ENCODE data around the gene GAS6. TPM values are rescaled to one million over a fixed set of nuclear protein-coding genes. Genes with fewer than 3 reads are reported as not detected.

Gene GAS6
- total RNA-seq, 4 donors from 2014 or later = 152 to 284 (median 169) TPM

DNA sequence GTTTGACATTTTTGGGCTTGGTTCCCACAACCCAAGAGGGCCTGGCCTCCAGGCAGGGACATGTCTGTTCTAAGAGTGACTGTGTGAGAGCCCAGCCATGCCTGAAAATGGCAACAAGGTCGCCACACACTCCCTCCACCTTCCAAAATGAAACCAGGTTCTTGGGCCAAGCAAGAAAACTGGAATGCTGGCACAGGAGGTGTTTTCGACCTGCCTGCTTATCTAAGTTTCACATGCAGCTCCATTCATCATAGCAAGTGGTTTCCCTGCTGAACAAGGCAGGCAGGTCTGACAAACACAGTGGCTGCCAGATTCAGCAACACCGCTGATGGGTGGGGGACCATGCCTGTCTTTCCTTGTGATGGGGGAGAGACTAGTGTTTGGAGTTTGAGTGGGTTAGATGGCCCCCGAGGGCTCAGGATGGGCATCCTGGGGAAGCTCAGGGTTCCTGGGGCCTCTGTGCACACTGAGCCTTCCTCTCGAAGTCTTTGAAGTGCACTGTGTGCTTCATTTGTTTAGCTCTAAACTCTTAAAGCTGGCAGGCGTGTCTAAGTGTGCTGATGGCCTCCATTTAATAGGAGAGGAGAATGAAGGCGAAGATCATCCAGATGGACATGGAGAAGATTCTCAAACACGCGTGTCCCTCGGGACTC lies 17.9 kb upstream of the GAS6 start:
- in situ Hi-C loops (cut with MboI; ENCODE audit: low pct_ligation_motif_present in 1 of 4, low pct_unique_long_range_greater_than_20kb in 1 of 4, low sequenced_read_pairs in 3 of 4) = no loop called here

DNA sequence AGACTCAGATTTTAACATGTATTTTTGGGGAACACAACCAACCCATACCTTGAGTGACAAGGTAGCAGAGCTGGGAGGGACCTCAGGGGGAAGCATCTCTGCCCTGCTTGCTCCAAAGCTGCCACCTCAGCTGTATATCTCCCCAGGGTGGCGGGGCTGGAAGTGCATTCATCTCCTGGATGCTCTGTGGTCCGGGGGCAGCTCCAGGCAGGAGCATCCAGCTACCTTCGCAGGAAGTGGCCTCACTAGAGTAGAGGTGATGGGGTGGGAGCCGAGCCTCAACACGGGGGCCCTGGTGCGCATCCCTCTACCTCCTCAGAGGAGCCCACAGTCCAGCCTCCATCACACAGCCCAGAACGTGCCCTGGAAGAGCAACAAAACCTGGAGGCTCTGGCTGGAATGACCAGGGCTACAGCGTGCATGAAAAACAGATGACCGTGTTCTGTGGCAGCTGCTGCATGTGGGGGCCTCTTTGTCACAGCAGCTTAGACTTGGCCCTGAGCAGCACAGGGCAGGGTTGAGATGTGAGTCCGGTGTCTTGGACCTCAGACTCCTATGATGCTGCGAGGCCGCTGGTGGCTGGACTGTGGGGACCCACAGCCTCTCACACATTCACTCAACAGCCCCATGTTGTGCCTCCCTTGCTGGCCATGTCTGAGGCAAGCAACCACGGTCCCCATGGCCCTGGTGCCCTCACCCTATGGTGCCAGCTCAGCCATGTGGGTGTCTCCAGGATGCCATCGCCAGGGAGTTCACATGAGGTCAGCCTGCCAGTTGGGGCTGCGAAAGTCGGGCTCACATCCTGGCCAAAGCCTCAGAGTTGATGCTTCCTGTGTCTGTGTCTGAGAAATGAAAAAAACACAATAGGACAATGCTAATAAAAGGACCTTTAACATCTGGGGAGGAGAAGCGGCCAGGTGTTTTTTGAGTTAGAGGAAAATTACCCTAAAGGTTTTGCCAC lies 17.1 kb upstream of the GAS6 start:
- TF ChIP-seq POLR2AphosphoS5 (IDR thresholded peaks at IDR 0.05) = no peak
- TF ChIP-seq, protein P1, sequence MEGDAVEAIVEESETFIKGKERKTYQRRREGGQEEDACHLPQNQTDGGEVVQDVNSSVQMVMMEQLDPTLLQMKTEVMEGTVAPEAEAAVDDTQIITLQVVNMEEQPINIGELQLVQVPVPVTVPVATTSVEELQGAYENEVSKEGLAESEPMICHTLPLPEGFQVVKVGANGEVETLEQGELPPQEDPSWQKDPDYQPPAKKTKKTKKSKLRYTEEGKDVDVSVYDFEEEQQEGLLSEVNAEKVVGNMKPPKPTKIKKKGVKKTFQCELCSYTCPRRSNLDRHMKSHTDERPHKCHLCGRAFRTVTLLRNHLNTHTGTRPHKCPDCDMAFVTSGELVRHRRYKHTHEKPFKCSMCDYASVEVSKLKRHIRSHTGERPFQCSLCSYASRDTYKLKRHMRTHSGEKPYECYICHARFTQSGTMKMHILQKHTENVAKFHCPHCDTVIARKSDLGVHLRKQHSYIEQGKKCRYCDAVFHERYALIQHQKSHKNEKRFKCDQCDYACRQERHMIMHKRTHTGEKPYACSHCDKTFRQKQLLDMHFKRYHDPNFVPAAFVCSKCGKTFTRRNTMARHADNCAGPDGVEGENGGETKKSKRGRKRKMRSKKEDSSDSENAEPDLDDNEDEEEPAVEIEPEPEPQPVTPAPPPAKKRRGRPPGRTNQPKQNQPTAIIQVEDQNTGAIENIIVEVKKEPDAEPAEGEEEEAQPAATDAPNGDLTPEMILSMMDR (IDR thresholded peaks at IDR 0.05) = no peak
- TF ChIP-seq EP300 (IDR thresholded peaks at IDR 0.05; ENCODE audit: low read depth) = no peak
- TF ChIP-seq POLR2A (IDR thresholded peaks at IDR 0.05) = no peak
- Histone ChIP-seq H3K36me3 (no peaks in the 10 kb centered on the region), H3K9me3 (no peaks in the 10 kb centered on the region), H3K4me1 (peaks cover 0 to 6% (median 1%) of the 10 kb centered on the region in 4 donors), H3K4me3 (no peak overlapping the region), H3K27me3 (peaks cover 5% of the 10 kb centered on the region), H3K27ac (peak overlapping the region in 2 of 4 donors; percentile 10 to 51)
- intact Hi-C loops (cut with DNase I; ENCODE audit: low total_unique reads) = no loop called here
- 76 to 83% methylated on average over 1 to 17 of the region's 17 CpGs for WGBS, 2 donors (ENCODE audit: low coverage in 1 of 2)
- in situ Hi-C loops (cut with MboI; ENCODE audit: low pct_ligation_motif_present in 1 of 4, low pct_unique_long_range_greater_than_20kb in 1 of 4, low sequenced_read_pairs in 3 of 4) = no loop called here
- no peak for DNase-seq

More for the DNA sequence above, 17.9 kb upstream of the GAS6 start:
- H3K9me3 ChIP-seq = no peaks in the 10 kb centered on the region
- intact Hi-C loops (cut with DNase I; ENCODE audit: low total_unique reads) = no loop called here
- no peaks in the 10 kb centered on the region for H3K36me3 ChIP-seq
- peaks cover 0 to 6% (median 1%) of the 10 kb centered on the region in 4 donors for H3K4me1 ChIP-seq
- WGBS, 2 donors (ENCODE audit: low coverage in 1 of 2) = 74% methylated on average over 10 of the region's 10 CpGs; no CpG with 5 or more reads in 1 of the 2 donors
- H3K27ac ChIP-seq = peak overlapping the region; percentile 1 to 51 (median 9)
- no peak for TF ChIP-seq POLR2A (IDR thresholded peaks at IDR 0.05)
- no peak for TF ChIP-seq POLR2AphosphoS5 (IDR thresholded peaks at IDR 0.05)
- no peak for TF ChIP-seq EP300 (IDR thresholded peaks at IDR 0.05; ENCODE audit: low read depth)
- TF ChIP-seq, protein P1 (IDR thresholded peaks at IDR 0.05) = no peak
- DNase-seq = no peak
- H3K27me3 ChIP-seq = peaks cover 5% of the 10 kb centered on the region
- H3K4me3 ChIP-seq = no peak overlapping the region

DNA sequence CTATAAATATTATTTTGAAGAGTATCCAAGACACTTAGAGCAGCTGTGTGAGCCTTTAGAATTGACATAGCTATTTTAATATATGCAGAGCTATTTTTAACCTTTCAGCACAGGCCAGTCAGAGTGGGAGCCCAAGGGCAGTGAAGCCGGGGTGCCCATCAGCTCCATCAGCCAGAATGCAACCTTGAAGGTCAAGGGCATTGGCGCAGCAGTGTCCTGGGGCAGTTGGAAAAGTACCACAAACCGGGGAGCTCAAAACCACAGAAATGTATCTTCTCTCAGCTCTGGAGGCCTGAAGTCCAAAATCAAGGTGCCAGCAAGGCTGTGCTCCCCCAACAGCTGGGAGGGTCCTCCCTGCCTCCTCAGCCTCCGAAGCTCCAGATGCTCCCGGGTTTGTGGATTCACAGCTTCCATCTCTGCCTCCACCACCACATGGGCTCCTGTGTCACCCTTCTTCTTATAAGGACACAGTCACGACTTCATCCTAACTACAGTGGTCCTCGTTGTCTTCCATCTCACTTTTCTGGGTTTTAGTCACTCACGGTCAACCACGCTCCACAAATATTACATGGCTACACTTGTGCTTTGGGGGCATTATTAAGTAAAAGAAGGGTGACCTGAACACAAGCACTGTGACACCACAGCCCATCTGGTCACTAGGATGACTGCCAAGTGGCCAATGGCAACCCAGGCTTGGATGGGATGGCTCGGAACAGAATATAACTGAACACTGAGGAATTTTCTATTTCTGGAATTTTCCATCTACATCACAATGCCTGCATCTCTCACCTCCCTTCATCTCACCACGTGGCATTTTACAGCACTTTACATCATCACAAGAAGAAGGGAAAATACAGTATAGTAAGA lies 15.9 kb upstream of the GAS6 start:
- TF ChIP-seq POLR2AphosphoS5 (IDR thresholded peaks at IDR 0.05) = no peak
- TF ChIP-seq, protein P1 (IDR thresholded peaks at IDR 0.05) = no peak
- TF ChIP-seq POLR2A (IDR thresholded peaks at IDR 0.05) = no peak
- TF ChIP-seq EP300 (IDR thresholded peaks at IDR 0.05; ENCODE audit: low read depth) = no peak
- no peak for DNase-seq
- intact Hi-C loops (cut with DNase I; ENCODE audit: low total_unique reads) (no loop called here), in situ Hi-C loops (cut with MboI; ENCODE audit: low pct_ligation_motif_present in 1 of 4, low pct_unique_long_range_greater_than_20kb in 1 of 4, low sequenced_read_pairs in 3 of 4) (no loop called here)
- WGBS, 2 donors (ENCODE audit: low coverage in 1 of 2) = 77 to 85% methylated on average over 3 to 11 of the region's 11 CpGs
- Histone ChIP-seq H3K27ac (no peak overlapping the region), H3K4me3 (no peak overlapping the region), H3K27me3 (peaks cover 8% of the 10 kb centered on the region), H3K9me3 (no peaks in the 10 kb centered on the region), H3K36me3 (no peaks in the 10 kb centered on the region), H3K4me1 (peaks cover 0 to 6% (median 1%) of the 10 kb centered on the region in 4 donors)

Measured in transverse colon (tissue), 4 donors.